ENCODE measurements around the gene HSFX2. TPM values are rescaled to one million over a fixed set of nuclear protein-coding genes. Genes with fewer than 3 reads are reported as not detected.

Gene HSFX2
- total RNA-seq (2022; extraction: Qiagen RNA extraction): 0.13 to 0.18 TPM (median 0.15 TPM) in 4 of 5 replicates, not detected in the other

DNA sequence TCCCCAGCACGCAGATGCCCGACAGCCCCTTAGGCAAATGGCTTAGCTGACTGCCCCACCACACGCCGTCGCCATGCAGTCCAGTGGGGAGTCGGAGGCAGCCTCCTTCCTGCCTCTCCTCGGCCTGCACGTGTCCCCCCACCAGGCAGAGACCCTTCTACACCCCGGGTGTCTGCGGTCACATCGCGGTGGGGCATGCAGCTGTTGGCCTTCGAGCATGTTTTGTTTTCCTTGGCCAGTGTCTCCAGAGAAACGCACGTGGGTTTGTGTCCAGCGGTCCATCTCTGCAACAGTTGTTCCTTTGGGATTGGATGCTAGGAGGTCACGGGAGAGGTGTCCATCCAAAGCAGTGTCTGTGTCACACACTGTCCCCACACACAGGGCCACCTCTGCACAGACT is at the start of gene HSFX2:
HSFX2 (minus strand) TSS at position 101 of the 400 bp plus-strand sequence. CDS start 614 bp downstream, outside the sequence.

GRCh38 chrX:149631234-149632165 is 36.4 kb upstream of the HSFX2 start, which contains the start of gene TMEM185A:
Gene TMEM185A (minus strand): TSS chrX:149631792. CDS start chrX:149631580, 212 bp downstream.

DNA sequence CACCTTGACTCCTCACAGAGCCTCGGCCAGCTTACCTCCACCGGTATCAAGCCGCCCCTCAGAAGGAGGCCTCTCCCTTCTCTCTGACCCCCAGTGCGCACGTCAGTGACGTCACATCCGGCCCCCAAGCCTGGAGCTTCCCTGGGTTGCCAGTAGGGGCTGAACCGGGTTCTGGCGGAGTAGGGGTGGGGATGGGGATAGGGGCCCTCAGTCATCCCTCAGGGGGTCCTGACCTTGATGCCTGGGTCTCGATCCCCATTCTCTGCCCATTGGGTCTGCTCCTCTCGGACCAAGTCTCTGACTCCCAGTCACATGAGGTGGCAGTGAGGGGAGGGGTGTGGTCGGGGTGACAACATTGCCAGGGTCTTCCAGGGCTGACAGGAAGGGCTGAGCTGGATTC is 7.8 kb downstream of the HSFX2 start, which contains the start of gene MAGEA9B:
MAGEA9B (minus strand) TSS at position 101 of the 400 bp plus-strand sequence. CDS start 4,280 bp downstream, outside the sequence.

DNA sequence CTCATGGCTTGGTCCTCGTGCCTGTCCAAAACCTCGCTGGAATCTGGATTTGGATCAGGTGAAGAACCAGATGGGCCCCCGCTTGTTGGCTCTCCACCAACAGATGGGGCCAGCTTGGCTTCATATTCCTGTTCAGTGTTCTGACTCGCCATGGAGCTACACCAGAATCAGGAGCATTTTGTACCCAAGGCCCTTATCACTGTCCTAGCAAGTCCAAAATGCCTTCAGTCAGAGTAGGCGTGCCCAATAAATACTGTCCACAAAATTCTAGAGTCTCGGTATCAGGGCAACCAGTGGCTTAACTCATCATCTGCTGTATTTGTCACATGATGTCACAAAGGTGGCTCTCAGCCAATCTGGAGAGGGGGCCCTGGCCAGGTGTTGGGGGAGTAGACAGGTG is 45.4 kb downstream of the HSFX2 start, which contains the start of gene HSFX3:
HSFX3 (minus strand) TSS at position 224 of the 400 bp plus-strand sequence; CDS start at position 152, 72 bp downstream.

Other genes starting within 250 kb of the HSFX2 start
- 90.2 to 95.3 TPM (median 92.7 TPM) in 5 replicates for gene IDS, start 90.0 kb downstream of the HSFX2 start, total RNA-seq (2022; extraction: Qiagen RNA extraction)
- 20.6 to 22.5 TPM (median 21.3 TPM) in 5 replicates for gene EOLA1, start 54.3 kb downstream of the HSFX2 start, total RNA-seq (2022; extraction: Qiagen RNA extraction)
- 0.07 TPM in 1 of 5 replicates, not detected in the others for gene HSFX3, start 45.4 kb downstream of the HSFX2 start, total RNA-seq (2022; extraction: Qiagen RNA extraction)
- 0.06 TPM in 1 of 5 replicates, not detected in the others for gene MAGEA9B, start 7.9 kb downstream of the HSFX2 start, total RNA-seq (2022; extraction: Qiagen RNA extraction)
- gene TMEM185A, start 36.5 kb upstream of the HSFX2 start, total RNA-seq (2022; extraction: Qiagen RNA extraction): 24.7 to 29.3 TPM (median 28.6 TPM) in 5 replicates
- not detected in 5 replicates for gene MAGEA11, start 116.7 kb upstream of the HSFX2 start, total RNA-seq (2022; extraction: Qiagen RNA extraction)
- 0.28 to 0.37 TPM (median 0.31 TPM) in 5 replicates for gene HSFX1, start 178.8 kb upstream of the HSFX2 start, total RNA-seq (2022; extraction: Qiagen RNA extraction)
- not detected in 5 replicates for gene MAGEA9, start 186.6 kb upstream of the HSFX2 start, total RNA-seq (2022; extraction: Qiagen RNA extraction)